Measurements from ENCODE around the gene B3GALT5.
"Not testable (repeated sequence)": the region's sequence is repeated elsewhere in the genome, so short reads cannot be mapped to it uniquely, and the experiment has no call there.

B3GALT5 gene

GRCh38 chr21:39612233-39613040, at the start of gene B3GALT5:
TSS of gene B3GALT5 (plus strand) at chr21:39612940. CDS start at chr21:39660560, 47,620 bp downstream.
- DNase-seq (ENCODE audit: low spot score) = no peak

GRCh38 chr21:39564200-39564599, 48.5 kb upstream of the B3GALT5 start:
- DNase-seq (ENCODE audit: low spot score) = no peak

- no peak for DNase-seq (ENCODE audit: low spot score)
Measured at GRCh38 chr21:39567180-39567972, 45.4 kb upstream of the B3GALT5 start.

- DNase-seq (ENCODE audit: low spot score) = no peak
Measured at GRCh38 chr21:39568361-39568760, 44.4 kb upstream of the B3GALT5 start.

- DNase-seq (ENCODE audit: low spot score) = no peak
Measured at GRCh38 chr21:39575775-39576174, 37.0 kb upstream of the B3GALT5 start.

GRCh38 chr21:39576518-39577128, 36.1 kb upstream of the B3GALT5 start:
- no peak for DNase-seq (ENCODE audit: low spot score)

GRCh38 chr21:39579734-39580332, 32.9 kb upstream of the B3GALT5 start:
- DNase-seq (ENCODE audit: low spot score) = no peak

- no peak for DNase-seq (ENCODE audit: low spot score)
Measured at GRCh38 chr21:39580744-39581143, 32.0 kb upstream of the B3GALT5 start.

GRCh38 chr21:39581414-39581813, 31.3 kb upstream of the B3GALT5 start:
- no peak for DNase-seq (ENCODE audit: low spot score)

GRCh38 chr21:39582749-39583148, 30.0 kb upstream of the B3GALT5 start:
- no peak for DNase-seq (ENCODE audit: low spot score)

- DNase-seq (ENCODE audit: low spot score) = not testable (repeated sequence)
Measured at GRCh38 chr21:39583586-39583985, 29.2 kb upstream of the B3GALT5 start.

GRCh38 chr21:39587376-39587775, 25.4 kb upstream of the B3GALT5 start:
- no peak for DNase-seq (ENCODE audit: low spot score)

- DNase-seq (ENCODE audit: low spot score) = no peak
Measured at GRCh38 chr21:39588884-39589283, 23.9 kb upstream of the B3GALT5 start.

GRCh38 chr21:39593522-39593921, 19.2 kb upstream of the B3GALT5 start:
- DNase-seq (ENCODE audit: low spot score) = no peak

GRCh38 chr21:39595465-39595864, 17.3 kb upstream of the B3GALT5 start:
- DNase-seq (ENCODE audit: low spot score) = no peak

- DNase-seq (ENCODE audit: low spot score) = no peak
Measured at GRCh38 chr21:39597595-39597994, 15.1 kb upstream of the B3GALT5 start.

- no peak for DNase-seq (ENCODE audit: low spot score)
Measured at GRCh38 chr21:39599191-39599970, 13.4 kb upstream of the B3GALT5 start.

- no peak for DNase-seq (ENCODE audit: low spot score)
Measured at GRCh38 chr21:39601187-39601928, 11.4 kb upstream of the B3GALT5 start.

- DNase-seq (ENCODE audit: low spot score) = no peak
Measured at GRCh38 chr21:39602076-39602689, 10.6 kb upstream of the B3GALT5 start.

GRCh38 chr21:39602793-39603192, 9.9 kb upstream of the B3GALT5 start:
- DNase-seq (ENCODE audit: low spot score) = no peak

All from AG20443 (cell line).